Transverse colon (tissue), 4 donors: ENCODE measurements around the gene REST. TPM values are rescaled to one million over a fixed set of nuclear protein-coding genes. Genes with fewer than 3 reads are reported as not detected.

ENCODE experiments used
- DNase-seq: peaks from one replicate; pipeline ENCODE4 v3.0.0-alpha.2; 2019
- H3K27ac ChIP-seq, 4 donors: fragments of 200-600 bp; sonication (generic); 2 replicates each; pipeline ENCODE4 v1.5.1; 2016 to 2018; ENCODE audit warnings: inconsistent platforms in 4 of 4
- H3K27me3 ChIP-seq: fragments of 200-600 bp; sonication (generic); 2 replicates; pipeline ENCODE4 v1.5.1; 2017; ENCODE audit warnings: inconsistent platforms
- H3K36me3 ChIP-seq, 4 donors: fragments of 200-600 bp; sonication (generic); 2 replicates each; pipeline ENCODE4 v1.5.1; 2017 to 2019; ENCODE audit warnings: inconsistent platforms in 4 of 4
- H3K4me1 ChIP-seq, 4 donors: fragments of 200-600 bp; sonication (generic); 2 replicates each; pipeline ENCODE4 v1.5.1; 2017 to 2020; ENCODE audit warnings: inconsistent platforms in 4 of 4
- H3K4me3 ChIP-seq, 4 donors: fragments of 200-600 bp; sonication (generic); 1 replicate in 1 of 4; 2 replicates in 3 of 4; pipeline versions ENCODE4 v1.5.1 to v1.6.1; 2017 to 2019; ENCODE audit warnings: inconsistent platforms in 4 of 4
- H3K9me3 ChIP-seq, 2 donors: fragments of 200-600 bp; sonication (generic); 2 replicates each; pipeline ENCODE4 v1.5.1; 2017 to 2019; ENCODE audit warnings: inconsistent platforms in 2 of 2
- CTCF ChIP-seq, 5 experiments: fragments of 200-600 bp in 3 of 5; fragments of 450-650 bp in 2 of 5; sonication (generic) in 3 of 5; IDR thresholded peaks; 1 replicate in 2 of 5; 2 replicates in 3 of 5; pipeline ENCODE4 v1.5.1; 2016 to 2017; ENCODE audit warnings: antibody characterized with exemption in 5 of 5, inconsistent platforms in 3 of 5, mild to moderate bottlenecking in 2 of 5, moderate library complexity in 1 of 5
- EP300 ChIP-seq: sonication (generic); formaldehyde crosslinking; IDR thresholded peaks from one replicate; pipeline ENCODE4 v1.6.1; 2017; ENCODE audit warnings: antibody characterized with exemption, low read depth
- POLR2A ChIP-seq: fragments of 450-650 bp; IDR thresholded peaks from one replicate; pipeline ENCODE4 v1.6.1; 2016; ENCODE audit warnings: antibody characterized with exemption, mild to moderate bottlenecking, moderate library complexity
- POLR2AphosphoS5 ChIP-seq, 3 donors: sonication (generic); formaldehyde crosslinking; IDR thresholded peaks; one replicate each; pipeline ENCODE4 v1.6.1; 2016; ENCODE audit warnings: antibody characterized with exemption in 3 of 3
- WGBS, 2 donors: methylation state at CpG; one replicate each; pipeline ENCODE4 v1.1.5; 2018; ENCODE audit warnings: low coverage in 1 of 2; 5-methylcytosine and 5-hydroxymethylcytosine counted together
- in situ Hi-C, 4 donors: fragments of 200-750 bp; cut with MboI; loops; one replicate each; pipeline versions ENCODE4 v1.15.0 to v1.15.1; 2017; ENCODE audit warnings: low sequenced_read_pairs in 3 of 4, low pct_ligation_motif_present in 1 of 4, low pct_unique_long_range_greater_than_20kb in 1 of 4
- intact Hi-C: fragments of 100-400 bp; cut with DNase I; formaldehyde crosslinking; loops from one replicate; pipeline ENCODE4 v1.15.1; 2023; ENCODE audit warnings: low total_unique reads
- small RNA-seq, 4 donors: library from RNA; depleted of rRNA; stranded (forward); fragments of <200 nt; gene quantifications; one replicate each; pipeline ENCODE3, GENCODE V24; 2016
- total RNA-seq, 4 donors: library from RNA; depleted of rRNA; stranded (reverse); fragments of >200 nt; gene quantifications; one replicate each; pipeline ENCODE4 v1.1.0, GENCODE V29; 2016

REST gene
- total RNA-seq, 4 donors from 2014 or later = 18.7 to 47.8 (median 27.1) TPM

GRCh38 chr4:57013543-57014120 is 105.9 kb downstream of the REST start:
- DNase-seq = no peak

More at GRCh38 chr4:57013543-57014120, 105.9 kb downstream of the REST start:
- no peak overlapping the region for H3K27ac ChIP-seq
- no peaks in the 10 kb centered on the region for H3K4me1 ChIP-seq
- no peaks in the 10 kb centered on the region for H3K27me3 ChIP-seq
- WGBS, 2 donors = 33 to 74% methylated on average over 3 to 4 of the region's 4 CpGs
- intact Hi-C loops (no loop called here), in situ Hi-C loops (loop anchor here in 1 of 4 donors (25.0 kb wide), 1 partner anchor 526 kb away; no protein-coding TSS in a partner anchor)
- no peaks in the 10 kb centered on the region for H3K9me3 ChIP-seq
- peaks cover 0 to 70% (median 31%) of the 10 kb centered on the region in 4 donors for H3K36me3 ChIP-seq
- no peak overlapping the region for H3K4me3 ChIP-seq
- TF ChIP-seq POLR2A = no peak
- TF ChIP-seq EP300 = no peak
- no peak for TF ChIP-seq CTCF (IDR thresholded peaks at IDR 0.05)
- no peak for TF ChIP-seq POLR2AphosphoS5 (IDR thresholded peaks at IDR 0.05)

Small RNA genes lying within 50 kb of the gene (small RNA-seq; reads per million reads assigned to genes)
- 0 reads per million in 4 donors for gene RNU6-998P

Other genes with a start within 250 kb of the REST start
- gene HOPX, start 226.6 kb upstream of the REST start, total RNA-seq = 10 to 100 TPM in 1 of 4 donors, 1 to 10 TPM in 3; 2.6 to 27.5 (median 7.7) TPM
- gene SPINK2, start 86.2 kb upstream of the REST start, total RNA-seq = 1 to 10 TPM in 1 of 4 donors, under 1 TPM in 1, not detected in 2; 0.68 to 2.9 TPM
- gene NOA1, start 69.7 kb downstream of the REST start, total RNA-seq = 10 to 100 TPM; 32.5 to 75.4 (median 39.6) TPM
- 10 to 100 TPM; 39.8 to 74.8 (median 53.4) TPM for gene POLR2B, start 71.0 kb downstream of the REST start, total RNA-seq
- 100 to 1,000 TPM in 3 of 4 donors, 10 to 100 TPM in 1; 96.1 to 646 (median 126) TPM for gene IGFBP7, start 202.5 kb downstream of the REST start, total RNA-seq